Fibroblast of lung (primary cell): Measurements from ENCODE around the gene HNRNPA2B1.
"Not testable (repeated sequence)": the region's sequence is repeated elsewhere in the genome, so short reads cannot be mapped to it uniquely, and the experiment has no call there.

Experiments
- EZH2 ChIP-seq: IDR thresholded peaks from 2 replicates; pipeline ENCODE4 v1.5.1; 2012; ENCODE audit warnings: low read length, control low read depth, mild to moderate bottlenecking; ENCODE audit errors: missing control alignments
- TF ChIP-seq, protein P1 (sequence below), 2 donors: IDR thresholded peaks in 1 of 2; conservative IDR thresholded peaks in 1 of 2; 1 replicate in 1 of 2; 2 replicates in 1 of 2; pipeline ENCODE4 v1.5.1; 2011 to 2012; ENCODE audit warnings: low read length in 2 of 2, control low read depth in 1 of 2, inconsistent platforms in 1 of 2, low read depth in 1 of 2, mild to moderate bottlenecking in 1 of 2

DNA sequence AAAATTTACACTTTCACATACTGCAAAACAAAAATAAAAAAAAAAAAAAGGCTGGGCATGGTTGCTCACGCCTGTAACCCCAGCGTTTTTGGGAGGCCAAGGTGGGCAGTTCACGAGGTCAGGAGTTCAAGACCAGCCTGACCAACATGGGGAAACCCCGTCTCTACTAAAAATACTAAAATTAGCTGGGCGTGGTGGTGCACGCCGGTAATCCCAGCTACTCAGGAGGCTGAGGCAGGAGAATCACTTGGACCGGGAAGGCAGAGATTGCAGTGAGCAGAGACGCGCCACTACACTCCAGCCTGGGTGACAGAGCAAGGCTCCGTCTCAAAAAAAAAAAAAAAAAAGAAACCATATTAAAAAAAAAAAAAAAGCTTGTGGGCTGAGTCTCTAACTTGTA lies 5.8 kb downstream of the HNRNPA2B1 start:
- TF ChIP-seq, protein P1, sequence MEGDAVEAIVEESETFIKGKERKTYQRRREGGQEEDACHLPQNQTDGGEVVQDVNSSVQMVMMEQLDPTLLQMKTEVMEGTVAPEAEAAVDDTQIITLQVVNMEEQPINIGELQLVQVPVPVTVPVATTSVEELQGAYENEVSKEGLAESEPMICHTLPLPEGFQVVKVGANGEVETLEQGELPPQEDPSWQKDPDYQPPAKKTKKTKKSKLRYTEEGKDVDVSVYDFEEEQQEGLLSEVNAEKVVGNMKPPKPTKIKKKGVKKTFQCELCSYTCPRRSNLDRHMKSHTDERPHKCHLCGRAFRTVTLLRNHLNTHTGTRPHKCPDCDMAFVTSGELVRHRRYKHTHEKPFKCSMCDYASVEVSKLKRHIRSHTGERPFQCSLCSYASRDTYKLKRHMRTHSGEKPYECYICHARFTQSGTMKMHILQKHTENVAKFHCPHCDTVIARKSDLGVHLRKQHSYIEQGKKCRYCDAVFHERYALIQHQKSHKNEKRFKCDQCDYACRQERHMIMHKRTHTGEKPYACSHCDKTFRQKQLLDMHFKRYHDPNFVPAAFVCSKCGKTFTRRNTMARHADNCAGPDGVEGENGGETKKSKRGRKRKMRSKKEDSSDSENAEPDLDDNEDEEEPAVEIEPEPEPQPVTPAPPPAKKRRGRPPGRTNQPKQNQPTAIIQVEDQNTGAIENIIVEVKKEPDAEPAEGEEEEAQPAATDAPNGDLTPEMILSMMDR (conservative IDR thresholded peaks at IDR 0.05 in 1 of 2, IDR thresholded peaks at IDR 0.05 in 1 of 2; ENCODE audit: low read depth in 1 of 2, low read length in 2 of 2): not testable (repeated sequence)
- not testable (repeated sequence) for TF ChIP-seq EZH2
